Measurements from ENCODE around the gene TMEM201.
A peak's percentile ranks its signal among the peaks of the same experiment; 100 is the strongest.

TMEM201 gene

GRCh38 chr1:9600861-9601834 lies 12.4 kb downstream of the TMEM201 start:
- no peak for DNase-seq

DNA sequence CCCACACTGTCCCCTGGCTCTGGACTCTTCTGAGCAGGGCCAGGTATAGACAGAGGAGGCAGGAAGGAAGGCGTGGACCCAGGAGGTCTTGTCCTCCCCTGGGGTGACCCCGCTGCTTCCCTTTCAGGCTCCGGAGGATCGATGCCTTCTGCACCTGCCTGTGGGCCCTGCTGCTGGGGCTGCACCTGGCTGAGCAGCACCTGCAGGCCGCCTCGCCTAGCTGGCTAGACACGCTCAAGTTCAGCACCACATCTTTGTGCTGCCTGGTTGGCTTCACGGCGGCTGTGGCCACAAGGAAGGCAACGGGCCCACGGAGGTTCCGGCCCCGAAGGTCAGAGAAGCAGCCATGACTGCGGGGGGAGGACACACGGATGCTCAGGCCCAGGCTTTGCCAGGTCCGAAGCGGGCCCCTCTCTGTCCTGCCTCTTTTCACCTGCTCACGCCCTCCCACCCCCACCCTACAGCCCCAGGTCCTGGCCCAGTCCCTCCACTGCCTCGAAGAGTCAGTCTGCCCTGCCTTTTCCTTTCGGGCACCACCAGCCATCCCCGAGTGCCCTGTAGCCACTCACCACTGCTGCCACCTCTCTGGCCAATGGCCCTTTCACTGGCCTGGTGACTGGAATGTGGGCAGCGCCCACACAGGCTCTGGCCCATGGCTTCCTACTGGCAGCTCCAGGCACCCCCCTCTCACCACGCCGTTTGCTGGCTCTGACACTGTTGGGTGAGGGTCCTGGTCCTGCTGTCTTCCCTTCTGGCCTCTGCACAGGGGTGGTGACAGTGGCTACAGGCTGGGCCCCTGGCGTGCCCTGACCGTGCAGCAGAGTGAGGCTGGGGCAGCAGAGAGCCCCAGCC lies 13.5 kb downstream of the TMEM201 start:
- DNase-seq = no peak

DNA sequence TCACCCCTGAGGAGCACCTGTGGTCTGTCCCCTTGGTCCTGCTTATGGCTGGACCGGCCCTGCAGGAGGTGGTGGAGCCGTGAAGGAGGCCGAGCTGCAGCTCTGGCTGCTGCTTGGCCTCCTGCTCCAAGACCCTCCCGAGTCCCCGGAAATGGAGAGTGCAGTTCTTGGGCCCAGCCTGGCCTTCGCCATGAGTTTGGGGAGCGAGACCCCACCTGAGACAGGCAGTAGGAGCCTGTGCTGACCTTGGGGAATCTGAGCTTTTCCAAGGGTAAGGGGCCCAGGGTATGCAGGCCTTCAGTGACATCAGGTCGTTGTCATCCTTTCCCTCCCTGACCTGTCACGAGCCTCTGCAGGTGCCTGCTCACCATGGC lies 14.1 kb downstream of the TMEM201 start:
- no peak for DNase-seq

DNA sequence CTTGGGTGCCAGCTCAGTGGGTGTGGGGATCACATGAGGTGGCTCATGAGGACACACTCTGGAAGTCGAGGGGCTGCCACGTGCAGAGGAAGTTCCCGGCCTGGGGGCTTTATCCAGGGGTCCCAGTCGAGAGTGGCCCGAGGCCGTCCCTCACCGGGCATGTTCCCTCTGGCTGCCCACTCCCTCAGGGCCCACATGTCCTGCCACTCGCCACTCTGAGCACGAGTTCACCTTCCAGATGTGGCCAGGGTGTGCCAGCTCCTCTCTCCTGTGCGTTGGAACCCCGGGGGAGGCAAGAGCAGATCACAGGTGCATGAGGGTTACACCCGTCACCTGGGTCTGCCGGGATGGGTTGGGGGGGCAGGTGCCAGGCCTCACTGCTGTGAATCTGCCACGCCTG lies 14.6 kb downstream of the TMEM201 start:
- DNase-seq = no peak

- no peak for DNase-seq
Observed at GRCh38 chr1:9603766-9604753, 15.3 kb downstream of the TMEM201 start.

GRCh38 chr1:9604836-9605235 lies 16.1 kb downstream of the TMEM201 start:
- peak; percentile 51 for DNase-seq

GRCh38 chr1:9605946-9606455 lies 17.3 kb downstream of the TMEM201 start:
- DNase-seq = no peak

- DNase-seq = no peak
Observed at GRCh38 chr1:9606458-9606857, 17.7 kb downstream of the TMEM201 start.

GRCh38 chr1:9606948-9607347 lies 18.2 kb downstream of the TMEM201 start:
- DNase-seq = no peak

GRCh38 chr1:9607352-9607751 lies 18.6 kb downstream of the TMEM201 start:
- DNase-seq = no peak

- no peak for DNase-seq
Observed at GRCh38 chr1:9609998-9610397, 21.3 kb downstream of the TMEM201 start.

GRCh38 chr1:9610548-9610947 lies 21.8 kb downstream of the TMEM201 start:
- DNase-seq = no peak

- no peak for DNase-seq
Observed at GRCh38 chr1:9611716-9612115, 23.0 kb downstream of the TMEM201 start.

GRCh38 chr1:9612162-9612845 lies 23.6 kb downstream of the TMEM201 start:
- DNase-seq = no peak

GRCh38 chr1:9612871-9613624 lies 24.3 kb downstream of the TMEM201 start:
- no peak for DNase-seq

GRCh38 chr1:9613625-9614299 lies 25.1 kb downstream of the TMEM201 start:
- no peak for DNase-seq

GRCh38 chr1:9615316-9616063 lies 26.8 kb downstream of the TMEM201 start:
- no peak for DNase-seq

DNA sequence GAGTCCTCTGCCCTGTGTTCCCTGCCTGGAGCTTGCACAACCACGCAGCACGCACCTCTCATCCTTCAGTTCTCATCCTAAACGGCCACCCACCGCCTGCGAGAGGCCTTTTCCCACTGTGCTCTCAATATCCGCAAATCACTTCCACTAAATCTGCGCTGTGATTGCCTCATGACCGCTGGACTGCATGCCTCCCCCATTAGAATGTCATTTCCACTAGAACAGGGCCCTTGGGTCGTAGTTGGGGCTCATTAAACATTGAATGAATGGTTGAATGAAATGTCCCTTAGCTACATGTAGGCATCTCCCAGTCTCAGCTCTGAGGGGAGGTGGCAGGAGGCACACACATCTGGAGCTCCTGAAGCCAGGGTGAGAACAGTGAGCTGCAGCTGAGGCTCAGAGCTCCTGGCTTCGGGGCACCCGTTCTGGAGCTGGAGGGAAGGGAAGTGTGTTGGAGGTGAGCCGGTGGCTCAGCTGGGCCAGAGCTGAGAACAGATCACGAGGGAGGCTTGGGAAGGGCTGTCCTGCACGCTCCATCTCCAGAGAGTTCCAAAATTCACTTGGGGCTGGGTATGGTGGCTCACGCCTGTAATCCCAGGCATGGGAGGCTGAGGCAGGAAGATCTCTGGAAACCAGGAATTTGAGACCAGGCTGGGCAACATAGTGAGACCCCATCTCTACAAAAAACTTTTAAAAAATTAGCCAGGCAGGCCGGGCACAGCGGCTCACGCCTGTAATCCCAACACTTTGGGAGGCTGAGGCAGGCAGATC lies 30.4 kb downstream of the TMEM201 start:
- DNase-seq = no peak

DNA sequence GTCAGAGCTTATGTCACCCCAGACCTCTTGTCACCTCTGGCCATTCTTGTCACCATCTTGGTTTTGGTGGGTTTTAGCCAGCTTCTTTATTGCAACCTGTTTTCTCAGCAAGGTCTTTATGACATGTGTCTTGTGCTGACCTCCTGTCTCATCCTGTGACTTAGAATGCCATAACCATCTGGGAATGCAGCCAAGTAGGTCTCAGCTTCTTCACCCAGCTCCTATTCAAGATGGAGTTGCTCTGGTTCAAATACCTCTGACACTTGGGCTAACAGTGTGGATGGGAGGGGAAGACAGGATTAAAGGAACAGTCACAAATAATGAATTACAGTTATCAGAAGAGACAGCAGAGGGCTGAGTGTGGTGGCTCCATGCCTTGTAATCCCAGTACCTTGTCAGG lies 32.3 kb downstream of the TMEM201 start:
- no peak for DNase-seq
